ENCODE measurements around the gene CKB. TPM values are rescaled to one million over a fixed set of nuclear protein-coding genes. Genes with fewer than 3 reads are reported as not detected.
A peak's percentile ranks its signal among the peaks of the same experiment; 100 is the strongest.

The CKB gene
- total and polyA plus RNA-seq, 9 of the 15 experiments (the other 6 are each of a cell fraction or from before 2014, with no cell fraction given) = 23.9 to 692 (median 132) TPM

DNA sequence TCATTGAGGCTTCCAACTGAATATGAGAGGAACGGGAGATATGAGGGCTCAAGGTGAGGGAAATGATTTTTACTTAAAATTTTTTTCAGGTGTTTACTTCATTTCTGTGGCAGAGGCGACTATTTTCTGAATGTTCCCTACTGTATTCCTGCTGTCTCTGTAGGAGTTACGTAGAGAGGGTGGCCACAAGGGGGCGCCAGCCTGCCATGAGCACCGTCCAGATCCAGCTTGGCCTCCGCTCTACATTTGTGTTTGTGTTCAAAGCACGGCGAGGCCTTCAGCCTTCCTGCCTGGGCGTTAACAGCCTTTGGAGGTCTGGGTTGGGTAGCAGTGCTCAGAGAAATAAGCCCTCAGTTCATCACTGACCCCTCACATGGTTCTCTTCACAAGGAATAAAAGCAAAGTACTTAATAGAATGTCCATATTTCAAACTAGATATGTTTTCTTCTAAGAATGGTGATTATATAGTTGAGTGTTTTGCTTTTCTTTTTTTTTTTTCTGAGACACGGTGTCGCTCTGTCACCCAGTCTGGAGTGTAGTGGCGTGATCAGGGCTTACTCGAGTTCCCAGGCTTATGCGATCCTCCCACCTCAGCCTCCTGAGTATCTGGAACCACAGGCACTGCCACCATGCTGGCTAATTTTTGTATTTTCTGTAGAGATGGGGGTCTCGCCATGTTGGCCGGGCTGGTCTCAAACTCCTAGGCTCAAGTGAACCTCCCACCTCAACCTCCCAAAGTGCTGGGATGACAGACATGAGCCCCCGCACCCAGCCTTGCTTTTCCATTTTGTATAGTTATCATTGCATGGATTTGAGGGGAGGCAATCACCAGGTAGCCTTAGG, 22.3 kb downstream of the CKB start (continued):
- TF ChIP-seq, protein P1, sequence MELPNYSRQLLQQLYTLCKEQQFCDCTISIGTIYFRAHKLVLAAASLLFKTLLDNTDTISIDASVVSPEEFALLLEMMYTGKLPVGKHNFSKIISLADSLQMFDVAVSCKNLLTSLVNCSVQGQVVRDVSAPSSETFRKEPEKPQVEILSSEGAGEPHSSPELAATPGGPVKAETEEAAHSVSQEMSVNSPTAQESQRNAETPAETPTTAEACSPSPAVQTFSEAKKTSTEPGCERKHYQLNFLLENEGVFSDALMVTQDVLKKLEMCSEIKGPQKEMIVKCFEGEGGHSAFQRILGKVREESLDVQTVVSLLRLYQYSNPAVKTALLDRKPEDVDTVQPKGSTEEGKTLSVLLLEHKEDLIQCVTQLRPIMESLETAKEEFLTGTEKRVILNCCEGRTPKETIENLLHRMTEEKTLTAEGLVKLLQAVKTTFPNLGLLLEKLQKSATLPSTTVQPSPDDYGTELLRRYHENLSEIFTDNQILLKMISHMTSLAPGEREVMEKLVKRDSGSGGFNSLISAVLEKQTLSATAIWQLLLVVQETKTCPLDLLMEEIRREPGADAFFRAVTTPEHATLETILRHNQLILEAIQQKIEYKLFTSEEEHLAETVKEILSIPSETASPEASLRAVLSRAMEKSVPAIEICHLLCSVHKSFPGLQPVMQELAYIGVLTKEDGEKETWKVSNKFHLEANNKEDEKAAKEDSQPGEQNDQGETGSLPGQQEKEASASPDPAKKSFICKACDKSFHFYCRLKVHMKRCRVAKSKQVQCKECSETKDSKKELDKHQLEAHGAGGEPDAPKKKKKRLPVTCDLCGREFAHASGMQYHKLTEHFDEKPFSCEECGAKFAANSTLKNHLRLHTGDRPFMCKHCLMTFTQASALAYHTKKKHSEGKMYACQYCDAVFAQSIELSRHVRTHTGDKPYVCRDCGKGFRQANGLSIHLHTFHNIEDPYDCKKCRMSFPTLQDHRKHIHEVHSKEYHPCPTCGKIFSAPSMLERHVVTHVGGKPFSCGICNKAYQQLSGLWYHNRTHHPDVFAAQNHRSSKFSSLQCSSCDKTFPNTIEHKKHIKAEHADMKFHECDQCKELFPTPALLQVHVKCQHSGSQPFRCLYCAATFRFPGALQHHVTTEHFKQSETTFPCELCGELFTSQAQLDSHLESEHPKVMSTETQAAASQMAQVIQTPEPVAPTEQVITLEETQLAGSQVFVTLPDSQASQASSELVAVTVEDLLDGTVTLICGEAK (IDR thresholded peaks at IDR 0.05) = no peak
- TF ChIP-seq, protein P1 (CRISPR knock-in tag; IDR thresholded peaks at IDR 0.05) = no peak
- TF ChIP-seq ZNF232 (CRISPR knock-in tag; IDR thresholded peaks at IDR 0.05) (no peak), CREM (IDR thresholded peaks at IDR 0.05; ENCODE audit: low read depth) (0 out of 2 replicates have a peak, but pooled peaks have one; percentile 32), TFAP4 (CRISPR knock-in tag; IDR thresholded peaks at IDR 0.05; ENCODE audit: borderline replicate concordance) (peak; percentile 21; the same call in 1 of the 2 replicates), COPS2 (conservative IDR thresholded peaks at IDR 0.05) (no peak), ZNF609 (CRISPR knock-in tag; IDR thresholded peaks at IDR 0.05; ENCODE audit: borderline replicate concordance) (no peak), RAD21 (CRISPR knock-in tag; conservative IDR thresholded peaks at IDR 0.05 in 1 of 2, IDR thresholded peaks at IDR 0.05 in 1 of 2) (peak; percentile 46 to 65; a peak in 3 of 4 replicates)
- TF ChIP-seq, protein P2, sequence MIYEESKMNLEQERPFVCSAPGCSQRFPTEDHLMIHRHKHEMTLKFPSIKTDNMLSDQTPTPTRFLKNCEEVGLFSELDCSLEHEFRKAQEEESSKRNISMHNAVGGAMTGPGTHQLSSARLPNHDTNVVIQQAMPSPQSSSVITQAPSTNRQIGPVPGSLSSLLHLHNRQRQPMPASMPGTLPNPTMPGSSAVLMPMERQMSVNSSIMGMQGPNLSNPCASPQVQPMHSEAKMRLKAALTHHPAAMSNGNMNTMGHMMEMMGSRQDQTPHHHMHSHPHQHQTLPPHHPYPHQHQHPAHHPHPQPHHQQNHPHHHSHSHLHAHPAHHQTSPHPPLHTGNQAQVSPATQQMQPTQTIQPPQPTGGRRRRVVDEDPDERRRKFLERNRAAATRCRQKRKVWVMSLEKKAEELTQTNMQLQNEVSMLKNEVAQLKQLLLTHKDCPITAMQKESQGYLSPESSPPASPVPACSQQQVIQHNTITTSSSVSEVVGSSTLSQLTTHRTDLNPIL (CRISPR knock-in tag; IDR thresholded peaks at IDR 0.05) = no peak
